Gastroesophageal sphincter (tissue), 4 donors: ENCODE data around the gene CSNK1G2. TPM values are rescaled to one million over a fixed set of nuclear protein-coding genes. Genes with fewer than 3 reads are reported as not detected.

Experiments
- ATAC-seq: fragments of 150-250 bp; one replicate; pipeline ENCODE4 v1.9.1; 2016; ENCODE audit warnings: mild to moderate bottlenecking, moderate library complexity
- H3K27ac ChIP-seq, 4 donors: fragments of 200-600 bp; sonication (generic) in 3 of 4; 1 replicate in 3 of 4; 2 replicates in 1 of 4; pipeline ENCODE4 v1.5.1; 2016 to 2019
- H3K27me3 ChIP-seq: fragments of 200-600 bp; sonication (generic); one replicate; pipeline ENCODE4 v1.5.1; 2019
- H3K36me3 ChIP-seq, 2 donors: fragments of 200-600 bp; sonication (generic); one replicate each; pipeline ENCODE4 v1.5.1; 2019; ENCODE audit warnings: control low read depth in 1 of 2
- H3K4me1 ChIP-seq, 3 donors: fragments of 200-600 bp; sonication (generic); 1 replicate in 2 of 3; 2 replicates in 1 of 3; pipeline ENCODE4 v1.5.1; 2016 to 2019; ENCODE audit warnings: control low read depth in 2 of 3
- H3K4me3 ChIP-seq, 2 donors: fragments of 200-600 bp; sonication (generic); one replicate each; pipeline ENCODE4 v1.5.1; 2019; ENCODE audit warnings: mild to moderate bottlenecking in 1 of 2, moderate library complexity in 1 of 2
- H3K9me3 ChIP-seq, 3 donors: fragments of 200-600 bp; sonication (generic); one replicate each; pipeline ENCODE4 v1.5.1; 2017 to 2019; ENCODE audit warnings: control low read depth in 2 of 3
- CTCF ChIP-seq, 4 experiments: fragments of 200-600 bp in 2 of 4; fragments of 450-650 bp in 2 of 4; sonication (generic) in 1 of 4; IDR thresholded peaks; one replicate each; pipeline ENCODE4 v1.5.1; 2017 to 2019; ENCODE audit warnings: antibody characterized with exemption in 4 of 4, mild to moderate bottlenecking in 2 of 4, moderate library complexity in 2 of 4
- EP300 ChIP-seq: sonication (generic); formaldehyde crosslinking; IDR thresholded peaks from one replicate; pipeline ENCODE4 v1.6.1; 2017; ENCODE audit warnings: antibody characterized with exemption, mild to moderate bottlenecking
- POLR2A ChIP-seq, 2 donors: fragments of 450-650 bp; IDR thresholded peaks; one replicate each; pipeline ENCODE4 v1.6.1; 2017; ENCODE audit warnings: antibody characterized with exemption in 2 of 2, mild to moderate bottlenecking in 2 of 2, moderate library complexity in 1 of 2
- POLR2AphosphoS5 ChIP-seq: sonication (generic); formaldehyde crosslinking; IDR thresholded peaks from one replicate; pipeline ENCODE4 v1.6.1; 2017; ENCODE audit warnings: antibody characterized with exemption
- WGBS, 2 donors: methylation state at CpG; one replicate each; pipeline ENCODE4 v1.1.5; 2018; ENCODE audit warnings: low coverage in 1 of 2; 5-methylcytosine and 5-hydroxymethylcytosine counted together
- total RNA-seq, 4 donors: library from RNA; depleted of rRNA; stranded (reverse); fragments of >200 nt; gene quantifications; one replicate each; pipeline ENCODE4 v1.1.0, GENCODE V29; 2016

CSNK1G2 gene
- total RNA-seq, 4 donors from 2014 or later: 40.4 to 57.4 (median 46.2) TPM

GRCh38 chr19:1921825-1922224, 19.1 kb upstream of the CSNK1G2 start:
- TF ChIP-seq EP300: no peak
- TF ChIP-seq POLR2A (IDR thresholded peaks at IDR 0.05): no peak
- no peak for TF ChIP-seq CTCF (IDR thresholded peaks at IDR 0.05)
- TF ChIP-seq POLR2AphosphoS5: no peak
- no peaks in the 10 kb centered on the region for H3K9me3 ChIP-seq
- H3K4me1 ChIP-seq: no peaks in the 10 kb centered on the region
- H3K4me3 ChIP-seq: no peak overlapping the region
- peaks cover 0 to 86% of the 10 kb centered on the region in 2 donors for H3K36me3 ChIP-seq
- H3K27me3 ChIP-seq: no peaks in the 10 kb centered on the region
- 90% methylated on average over 4 of the region's 15 CpGs; no CpG with 5 or more reads in 1 of the 2 donors for WGBS, 2 donors
- no peak for ATAC-seq
- no peak overlapping the region for H3K27ac ChIP-seq

GRCh38 chr19:1922803-1923202, 18.2 kb upstream of the CSNK1G2 start:
- no peak overlapping the region for H3K27ac ChIP-seq
- no peaks in the 10 kb centered on the region for H3K27me3 ChIP-seq
- H3K36me3 ChIP-seq: peaks cover 0 to 78% of the 10 kb centered on the region in 2 donors
- ATAC-seq: no peak
- H3K4me1 ChIP-seq: no peaks in the 10 kb centered on the region
- H3K9me3 ChIP-seq: no peaks in the 10 kb centered on the region
- whole genome bisulfite sequencing, 2 donors: 83 to 99% methylated on average over 10 to 12 of the region's 23 CpGs
- TF ChIP-seq CTCF (IDR thresholded peaks at IDR 0.05) (no peak), EP300 (no peak), POLR2AphosphoS5 (no peak), POLR2A (IDR thresholded peaks at IDR 0.05) (no peak)
- no peak overlapping the region for H3K4me3 ChIP-seq

- 75% methylated on average over 2 of the region's 8 CpGs; no CpG with 5 or more reads in 1 of the 2 donors for WGBS, 2 donors
- no peak for TF ChIP-seq POLR2AphosphoS5
- no peak for TF ChIP-seq CTCF (IDR thresholded peaks at IDR 0.05)
- TF ChIP-seq POLR2A (IDR thresholded peaks at IDR 0.05): no peak
- no peak for TF ChIP-seq EP300
- Histone ChIP-seq H3K4me3 (no peak overlapping the region), H3K9me3 (no peaks in the 10 kb centered on the region), H3K4me1 (no peaks in the 10 kb centered on the region), H3K36me3 (peaks cover 0 to 73% of the 10 kb centered on the region in 2 donors), H3K27ac (no peak overlapping the region), H3K27me3 (no peaks in the 10 kb centered on the region)
- peak; percentile 44 for ATAC-seq
These were observed 17.7 kb upstream of the CSNK1G2 start for GRCh38 chr19:1923319-1923718.

- TF ChIP-seq POLR2AphosphoS5: no peak
- TF ChIP-seq EP300: no peak
- TF ChIP-seq CTCF (IDR thresholded peaks at IDR 0.05): no peak
- no peak for TF ChIP-seq POLR2A (IDR thresholded peaks at IDR 0.05)
- H3K4me3 ChIP-seq: no peak overlapping the region
- peaks cover 0 to 62% of the 10 kb centered on the region in 2 donors for H3K36me3 ChIP-seq
- no peak for ATAC-seq
- 60% methylated on average over 1 of the region's 35 CpGs; no CpG with 5 or more reads in 1 of the 2 donors for WGBS, 2 donors
- H3K4me1 ChIP-seq: peaks cover 0 to 7% (median 3%) of the 10 kb centered on the region in 3 donors
- H3K9me3 ChIP-seq: no peaks in the 10 kb centered on the region
- H3K27me3 ChIP-seq: no peaks in the 10 kb centered on the region
- H3K27ac ChIP-seq: no peak overlapping the region
These were observed 16.5 kb upstream of the CSNK1G2 start for GRCh38 chr19:1924320-1924961.

GRCh38 chr19:1925544-1925943, 15.4 kb upstream of the CSNK1G2 start:
- H3K36me3 ChIP-seq: peaks cover 0 to 51% of the 10 kb centered on the region in 2 donors
- no peak overlapping the region for H3K4me3 ChIP-seq
- no peak for TF ChIP-seq CTCF (IDR thresholded peaks at IDR 0.05)
- TF ChIP-seq POLR2AphosphoS5: no peak
- TF ChIP-seq EP300: no peak
- TF ChIP-seq POLR2A (IDR thresholded peaks at IDR 0.05): no peak
- H3K27ac ChIP-seq: no peak overlapping the region
- ATAC-seq: no peak
- H3K9me3 ChIP-seq: no peaks in the 10 kb centered on the region
- 86% methylated on average over 4 of the region's 16 CpGs; no CpG with 5 or more reads in 1 of the 2 donors for WGBS, 2 donors
- no peaks in the 10 kb centered on the region for H3K27me3 ChIP-seq
- peaks cover 0 to 17% (median 9%) of the 10 kb centered on the region in 3 donors for H3K4me1 ChIP-seq
